Naive thymus-derived CD8-positive, alpha-beta T cell (primary cell): ENCODE results near the gene UACA. TPM values are rescaled to one million over a fixed set of nuclear protein-coding genes. Genes with fewer than 3 reads are reported as not detected.
"Not testable (repeated sequence)": the region's sequence is repeated elsewhere in the genome, so short reads cannot be mapped to it uniquely, and the experiment has no call there.

Experiments used
- ATAC-seq, 2 donors: fragments of 150-1000 bp; cut with Tn5 transposase in 1 of 2; sonication (Bioruptor Pico), chemical (Tn5 transposase) in 1 of 2; 1 replicate in 1 of 2; 2 replicates in 1 of 2; pipeline ENCODE4 v1.10.0; 2021; ENCODE audit warnings: mild to moderate bottlenecking in 2 of 2, moderate library complexity in 2 of 2
- POLR2A ChIA-PET: fragments of 350-600 bp; sonication (Branson Sonifier 250); formaldehyde crosslinking; loops from one replicate; lab custom pipeline; 2021; ENCODE audit warnings: antibody characterized with exemption; lab: Charles Lee
- DNase-seq, 10 donors: peaks; one replicate each; pipeline versions ENCODE4 v3.0.0 to v3.0.0-alpha.2; 2020 to 2022
- H3K27ac Mint-ChIP-seq, 10 donors: one replicate each; pipeline ENCODE4 v1.8.0; 2020 to 2022; ENCODE audit warnings: mild to moderate bottlenecking in 10 of 10, mixed read lengths in 10 of 10, moderate library complexity in 4 of 10, inconsistent platforms in 1 of 10
- H3K27me3 Mint-ChIP-seq, 5 donors: one replicate each; pipeline ENCODE4 v1.8.0; 2021 to 2022; ENCODE audit warnings: mixed read lengths in 5 of 5
- H3K36me3 Mint-ChIP-seq, 3 donors: one replicate each; pipeline ENCODE4 v1.8.0; 2020 to 2022; ENCODE audit warnings: mixed read lengths in 3 of 3, mild to moderate bottlenecking in 2 of 3, inconsistent platforms in 1 of 3
- H3K4me1 Mint-ChIP-seq, 4 donors: one replicate each; pipeline ENCODE4 v1.8.0; 2021 to 2022; ENCODE audit warnings: mixed read lengths in 4 of 4
- H3K4me3 Mint-ChIP-seq, 10 donors: one replicate each; pipeline ENCODE4 v1.8.0; 2020 to 2022; ENCODE audit warnings: mild to moderate bottlenecking in 10 of 10, mixed read lengths in 10 of 10, moderate library complexity in 6 of 10, inconsistent platforms in 1 of 10
- H3K9me3 Mint-ChIP-seq, 9 donors: one replicate each; pipeline ENCODE4 v1.8.0; 2020 to 2022; ENCODE audit warnings: mixed read lengths in 9 of 9, mild to moderate bottlenecking in 3 of 9, inconsistent platforms in 1 of 9, moderate library complexity in 1 of 9
- polyA plus RNA-seq, 3 donors: library from polyadenylated mRNA; unstranded; fragments of 300-500 nt; fragmentation: Illumina TruSeq; gene quantifications; one replicate each; pipeline ENCODE4 v1.2.3, GENCODE V29; 2021
- total RNA-seq, 8 experiments: library from RNA in 2 of 8; stranded (reverse) in 2 of 8; gene quantifications; one replicate each; pipeline ENCODE4 v1.2.3 and lab custom pipeline; 2021 to 2026

The UACA gene
- total and polyA plus RNA-seq, 5 experiments from 2014 or later: 0.10 to 0.42 (median 0.13) TPM; not detected in 2

DNA sequence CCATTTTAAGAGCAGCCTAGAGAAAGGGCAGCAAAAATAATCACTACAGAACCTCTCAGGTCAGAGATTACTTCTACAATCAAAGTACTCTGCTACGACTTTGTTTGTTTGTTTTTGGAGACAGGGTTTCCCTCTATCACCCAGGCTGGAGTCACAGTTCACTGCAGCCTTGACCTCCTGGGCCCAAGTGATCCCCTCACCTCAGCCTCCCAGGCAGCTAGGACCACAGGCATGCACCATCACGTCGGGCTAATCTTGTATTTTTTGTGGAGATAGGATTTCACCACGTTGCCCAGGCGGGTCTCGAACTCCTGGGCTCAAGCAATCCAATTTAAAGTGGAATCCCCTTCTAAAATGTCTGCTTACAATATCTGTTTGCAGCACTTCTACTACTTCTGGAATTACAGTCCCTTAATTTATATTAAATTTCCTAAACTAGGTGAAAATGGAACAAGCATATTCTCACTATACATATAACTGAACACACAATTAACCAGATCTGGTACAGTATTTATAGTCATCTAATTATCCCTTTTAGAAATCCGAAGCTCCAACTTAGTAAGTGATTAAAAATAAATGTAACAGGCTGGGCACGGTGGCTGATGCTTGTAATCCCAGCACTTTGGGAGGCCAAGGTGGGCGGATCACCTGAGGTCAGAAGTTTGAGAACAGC, 4.4 kb downstream of the UACA start:
- POLR2A ChIA-PET: no interaction called here
- Mint-ChIP-seq H3K4me1 (peaks cover 6 to 17% (median 11%) of the 10 kb centered on the region in 4 donors), H3K36me3 (peaks cover 0 to 3% (median 0%) of the 10 kb centered on the region in 3 donors), H3K9me3 (no peaks in the 10 kb centered on the region), H3K27ac (peak overlapping the region in 1 of 10 donors; percentile 35), H3K27me3 (peaks cover 12 to 81% (median 54%) of the 10 kb centered on the region in 5 donors), H3K4me3 (no peak overlapping the region)
- DNase-seq (no peak), ATAC-seq (no peak)

GRCh38 chr15:70757627-70758026, 5.7 kb downstream of the UACA start:
- Mint-ChIP-seq H3K27me3 (peaks cover 9 to 71% (median 46%) of the 10 kb centered on the region in 5 donors), H3K4me1 (peaks cover 3 to 14% (median 11%) of the 10 kb centered on the region in 4 donors), H3K4me3 (no peak overlapping the region)

GRCh38 chr15:70754862-70755261, 8.5 kb downstream of the UACA start:
- no peaks in the 10 kb centered on the region for H3K36me3 Mint-ChIP-seq
- H3K4me3 Mint-ChIP-seq: no peak overlapping the region
- DNase-seq (no peak), ATAC-seq (no peak)
- peaks cover 4 to 50% (median 34%) of the 10 kb centered on the region in 5 donors for H3K27me3 Mint-ChIP-seq
- no peak overlapping the region for H3K27ac Mint-ChIP-seq
- H3K4me1 Mint-ChIP-seq: peaks cover 0 to 21% (median 14%) of the 10 kb centered on the region in 4 donors
- POLR2A ChIA-PET: no interaction called here
- no peaks in the 10 kb centered on the region for H3K9me3 Mint-ChIP-seq

More at GRCh38 chr15:70757627-70758026, 5.7 kb downstream of the UACA start:
- Mint-ChIP-seq H3K36me3 (no peaks in the 10 kb centered on the region), H3K9me3 (no peaks in the 10 kb centered on the region), H3K27ac (no peak overlapping the region)
- POLR2A ChIA-PET: no interaction called here
- DNase-seq: no peak
- no peak for ATAC-seq

- no peak for DNase-seq
- H3K4me3 Mint-ChIP-seq: no peak overlapping the region
- no peaks in the 10 kb centered on the region for H3K9me3 Mint-ChIP-seq
- POLR2A ChIA-PET: no interaction called here
- H3K27me3 Mint-ChIP-seq: peaks cover 4 to 39% (median 24%) of the 10 kb centered on the region in 5 donors
- peaks cover 0 to 21% (median 14%) of the 10 kb centered on the region in 4 donors for H3K4me1 Mint-ChIP-seq
- no peak overlapping the region for H3K27ac Mint-ChIP-seq
- no peak for ATAC-seq
- H3K36me3 Mint-ChIP-seq: no peaks in the 10 kb centered on the region
Observed at GRCh38 chr15:70753101-70753829, 10.1 kb downstream of the UACA start.

GRCh38 chr15:70752193-70752635, 11.1 kb downstream of the UACA start:
- peak in 3 of 10 donors; percentile 5 to 66 (median 53) for DNase-seq
- Mint-ChIP-seq H3K9me3 (no peaks in the 10 kb centered on the region), H3K27ac (no peak overlapping the region), H3K4me3 (peak overlapping the region in 5 of 10 donors; percentile 15 to 70 (median 48)), H3K27me3 (peaks cover 4 to 29% (median 14%) of the 10 kb centered on the region in 5 donors), H3K36me3 (no peaks in the 10 kb centered on the region), H3K4me1 (peaks cover 0 to 21% (median 14%) of the 10 kb centered on the region in 4 donors)
- ATAC-seq: peak; percentile 63 to 75
- POLR2A ChIA-PET: no interaction called here

DNA sequence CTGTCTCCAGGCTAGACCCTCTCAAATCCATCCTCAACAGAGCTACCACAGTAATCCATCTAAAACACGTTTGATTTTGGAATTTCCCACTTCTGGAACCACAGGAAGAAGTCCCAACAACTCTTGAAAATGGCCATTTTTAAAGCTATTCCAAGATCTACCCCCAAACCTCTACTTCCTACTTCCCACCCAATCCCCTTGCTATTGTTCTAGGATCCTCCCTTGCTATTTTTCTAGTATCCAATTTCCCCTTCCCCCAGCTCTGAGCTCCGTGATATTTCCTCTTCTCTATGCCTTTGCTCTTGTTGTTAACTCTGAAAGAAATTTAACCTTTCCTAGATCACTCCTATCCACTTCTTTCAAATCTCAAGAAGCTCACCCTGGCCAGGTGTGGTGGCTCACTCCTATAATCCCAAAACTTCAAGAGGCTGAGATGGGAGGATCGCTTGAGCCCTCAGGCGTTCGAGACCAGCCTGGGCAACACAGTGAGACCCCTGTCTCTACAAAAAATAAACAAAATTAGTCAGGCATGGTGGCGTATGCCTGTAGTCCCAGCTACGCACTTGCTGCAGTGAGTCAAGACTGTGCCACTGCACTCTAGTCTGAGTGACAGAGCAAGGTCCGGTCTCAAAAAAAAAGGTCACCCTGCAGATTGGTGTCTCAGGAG, 13.0 kb downstream of the UACA start:
- Mint-ChIP-seq H3K27ac (peak overlapping the region in 1 of 10 donors; percentile 15), H3K27me3 (peaks cover 0 to 10% (median 5%) of the 10 kb centered on the region in 5 donors), H3K9me3 (no peaks in the 10 kb centered on the region), H3K36me3 (no peaks in the 10 kb centered on the region), H3K4me3 (no peak overlapping the region), H3K4me1 (peaks cover 0 to 21% (median 14%) of the 10 kb centered on the region in 4 donors)
- DNase-seq (no peak), ATAC-seq (no peak)
- POLR2A ChIA-PET: no interaction called here

GRCh38 chr15:70748281-70748747, 15.0 kb downstream of the UACA start:
- Mint-ChIP-seq H3K27ac (no peak overlapping the region), H3K9me3 (no peaks in the 10 kb centered on the region), H3K27me3 (peaks cover 0 to 8% (median 0%) of the 10 kb centered on the region in 5 donors), H3K4me3 (no peak overlapping the region), H3K4me1 (peaks cover 0 to 21% (median 14%) of the 10 kb centered on the region in 4 donors), H3K36me3 (peaks cover 0 to 2% (median 0%) of the 10 kb centered on the region in 3 donors)
- ATAC-seq (no peak), DNase-seq (no peak)
- POLR2A ChIA-PET: no interaction called here

GRCh38 chr15:70746598-70746997, 16.8 kb downstream of the UACA start:
- H3K27me3 Mint-ChIP-seq, H3K4me3 Mint-ChIP-seq, H3K36me3 Mint-ChIP-seq, DNase-seq, ATAC-seq, H3K9me3 Mint-ChIP-seq, H3K27ac Mint-ChIP-seq, POLR2A ChIA-PET: not testable (repeated sequence)
- peaks cover 0 to 15% (median under 1%) of the 10 kb centered on the region in 4 donors for H3K4me1 Mint-ChIP-seq

GRCh38 chr15:70742928-70743327, 20.4 kb downstream of the UACA start:
- peak overlapping the region in 1 of 10 donors; percentile 6 for H3K4me3 Mint-ChIP-seq
- ATAC-seq (no peak), DNase-seq (no peak)
- H3K27ac Mint-ChIP-seq: peak overlapping the region in 1 of 10 donors; percentile 50
- H3K9me3 Mint-ChIP-seq: no peaks in the 10 kb centered on the region
- H3K36me3 Mint-ChIP-seq: peaks cover 0 to 2% (median 0%) of the 10 kb centered on the region in 3 donors
- POLR2A ChIA-PET: no interaction called here
- H3K27me3 Mint-ChIP-seq: peaks cover 0 to 7% (median 1%) of the 10 kb centered on the region in 5 donors
- peaks cover 0 to 8% (median 0%) of the 10 kb centered on the region in 4 donors for H3K4me1 Mint-ChIP-seq

- H3K4me1 Mint-ChIP-seq: peaks cover 0 to 8% (median 0%) of the 10 kb centered on the region in 4 donors
- ATAC-seq (no peak), DNase-seq (no peak)
- no peak overlapping the region for H3K27ac Mint-ChIP-seq
- no peak overlapping the region for H3K4me3 Mint-ChIP-seq
- POLR2A ChIA-PET: no interaction called here
- H3K36me3 Mint-ChIP-seq: peaks cover 0 to 2% (median 0%) of the 10 kb centered on the region in 3 donors
- H3K27me3 Mint-ChIP-seq: peaks cover 0 to 7% (median 1%) of the 10 kb centered on the region in 5 donors
- no peaks in the 10 kb centered on the region for H3K9me3 Mint-ChIP-seq
Observed at GRCh38 chr15:70741677-70742293, 21.6 kb downstream of the UACA start.

DNA sequence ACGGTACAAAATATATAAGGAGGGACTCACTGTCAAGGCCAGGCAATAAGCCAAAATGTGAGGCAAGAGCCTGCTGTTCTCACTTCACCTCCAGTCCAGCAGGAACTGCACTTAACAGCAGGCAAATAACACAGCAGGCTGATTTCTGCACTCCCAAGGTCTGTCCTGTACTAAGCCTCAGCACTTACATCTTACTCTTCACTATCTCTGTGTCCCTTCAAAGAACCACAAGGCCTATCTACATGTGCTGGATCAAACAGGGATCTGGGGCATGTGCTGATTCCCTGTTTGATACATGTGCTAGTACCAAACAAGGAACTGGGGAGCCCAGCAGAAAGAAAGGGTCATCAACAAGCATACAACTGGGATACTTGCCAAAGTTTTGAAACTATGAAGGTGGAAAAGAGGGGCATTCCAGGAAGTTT, 22.2 kb downstream of the UACA start:
- POLR2A ChIA-PET: interaction anchor here (0.6 kb wide), 1 partner anchor 252 kb away, joined by 4 read pairs; no protein-coding TSS in a partner anchor
- DNase-seq (no peak), ATAC-seq (no peak)
- H3K36me3 Mint-ChIP-seq: peaks cover 0 to 2% (median 0%) of the 10 kb centered on the region in 3 donors
- H3K9me3 Mint-ChIP-seq: no peaks in the 10 kb centered on the region
- H3K4me1 Mint-ChIP-seq: peaks cover 0 to 8% (median 0%) of the 10 kb centered on the region in 4 donors
- peak overlapping the region in 1 of 10 donors; percentile 12 for H3K27ac Mint-ChIP-seq
- peaks cover 0 to 4% (median 1%) of the 10 kb centered on the region in 5 donors for H3K27me3 Mint-ChIP-seq
- no peak overlapping the region for H3K4me3 Mint-ChIP-seq

- H3K27ac Mint-ChIP-seq, ATAC-seq, H3K4me1 Mint-ChIP-seq, H3K27me3 Mint-ChIP-seq, H3K36me3 Mint-ChIP-seq, DNase-seq, POLR2A ChIA-PET, H3K9me3 Mint-ChIP-seq, H3K4me3 Mint-ChIP-seq: not testable (repeated sequence)
Observed at GRCh38 chr15:70735040-70735439, 28.3 kb downstream of the UACA start.
